Activated CD8-positive, alpha-beta memory T cell treated with anti-CD3 and anti-CD28 coated beads, Interleukin-2, amount 50 U/mL, for 24 hours (primary cell): ENCODE results near the gene CADPS2.
"Not testable (repeated sequence)": the region's sequence is repeated elsewhere in the genome, so short reads cannot be mapped to it uniquely, and the experiment has no call there.

ENCODE experiments used
- DNase-seq: peaks from one replicate; pipeline ENCODE4 v3.0.0-alpha.2; 2020; ENCODE audit errors: extremely low read depth

CADPS2 gene

GRCh38 chr7:122675011-122675410 is 211.2 kb downstream of the CADPS2 start:
- no peak for DNase-seq

GRCh38 chr7:122674502-122674901 is 211.8 kb downstream of the CADPS2 start:
- no peak for DNase-seq

- DNase-seq = no peak
These were observed 212.3 kb downstream of the CADPS2 start for GRCh38 chr7:122673951-122674350.

- DNase-seq = no peak
These were observed 213.7 kb downstream of the CADPS2 start for GRCh38 chr7:122672536-122672935.

GRCh38 chr7:122663733-122664132 is 222.5 kb downstream of the CADPS2 start:
- no peak for DNase-seq

GRCh38 chr7:122658856-122659255 is 227.4 kb downstream of the CADPS2 start:
- DNase-seq = no peak

- DNase-seq = no peak
These were observed 232.6 kb downstream of the CADPS2 start for GRCh38 chr7:122653685-122654084.

GRCh38 chr7:122652876-122653275 is 233.4 kb downstream of the CADPS2 start:
- no peak for DNase-seq

GRCh38 chr7:122651451-122651850 is 234.8 kb downstream of the CADPS2 start:
- DNase-seq = no peak

- no peak for DNase-seq
These were observed 243.0 kb downstream of the CADPS2 start for GRCh38 chr7:122643250-122643649.

GRCh38 chr7:122638459-122638858 is 247.8 kb downstream of the CADPS2 start:
- no peak for DNase-seq

- DNase-seq = no peak
These were observed 248.5 kb downstream of the CADPS2 start for GRCh38 chr7:122637784-122638183.

- not testable (repeated sequence) for DNase-seq
These were observed 250.8 kb downstream of the CADPS2 start for GRCh38 chr7:122635481-122635880.

- no peak for DNase-seq
These were observed 252.8 kb downstream of the CADPS2 start for GRCh38 chr7:122633472-122633871.

- no peak for DNase-seq
These were observed 254.0 kb downstream of the CADPS2 start for GRCh38 chr7:122632238-122632637.

- DNase-seq = no peak
These were observed 256.8 kb downstream of the CADPS2 start for GRCh38 chr7:122629412-122629953.

GRCh38 chr7:122628651-122629411 is 257.4 kb downstream of the CADPS2 start:
- no peak for DNase-seq

- no peak for DNase-seq
These were observed 259.5 kb downstream of the CADPS2 start for GRCh38 chr7:122626785-122627184.

GRCh38 chr7:122622682-122623081 is 263.6 kb downstream of the CADPS2 start:
- DNase-seq = no peak

GRCh38 chr7:122619664-122620063 is 266.6 kb downstream of the CADPS2 start:
- no peak for DNase-seq

GRCh38 chr7:122618585-122619189 is 267.6 kb downstream of the CADPS2 start:
- DNase-seq = no peak

- DNase-seq = no peak
These were observed 269.3 kb downstream of the CADPS2 start for GRCh38 chr7:122616951-122617350.

- DNase-seq = no peak
These were observed 280.3 kb downstream of the CADPS2 start for GRCh38 chr7:122605929-122606328.
